T-cell (primary cell): ENCODE results near the gene STYXL1. TPM values are rescaled to one million over a fixed set of nuclear protein-coding genes. Genes with fewer than 3 reads are reported as not detected.

Experiments used
- ATAC-seq, 4 experiments: fragments of 200-7000 bp in 3 of 4; fragments of 150-1000 bp in 1 of 4; cut with Tn5 transposase; replicated peaks in 1 of 4; 1 replicate in 3 of 4; 2 replicates in 1 of 4; pipeline ENCODE4 v1.10.0; 2021; ENCODE audit warnings: moderate library complexity in 3 of 4, mild to moderate bottlenecking in 2 of 4, moderate number of reproducible peaks in 1 of 4
- CTCF ChIA-PET, 2 donors: fragments of 300-600 bp; sonication (Branson Sonifier 250); formaldehyde crosslinking; loops; one replicate each; lab custom pipeline; 2022; ENCODE audit warnings: antibody characterized with exemption in 2 of 2; lab: Charles Lee
- POLR2A ChIA-PET, 2 donors: fragments of 300-600 bp; sonication (Branson Sonifier 250); formaldehyde crosslinking; loops; one replicate each; lab custom pipeline; 2022; ENCODE audit warnings: antibody characterized with exemption in 2 of 2; lab: Charles Lee
- DNase-seq, 35 experiments: peaks; one replicate each; pipeline versions ENCODE4 v3.0.0 to v3.0.0-alpha.2; 2013 to 2023
- H3K27ac ChIP-seq: one replicate; pipeline ENCODE4 v1.5.1; 2013; ENCODE audit warnings: low read length
- H3K27me3 ChIP-seq, 2 experiments: replicated peaks in 1 of 2; 1 replicate in 1 of 2; 2 replicates in 1 of 2; pipeline versions ENCODE4 v1.6.1 to v1.7.0; 2013; ENCODE audit warnings: low read length in 1 of 2, mixed read lengths in 1 of 2; ENCODE audit not compliant: control insufficient read depth in 2 of 2, insufficient read depth in 2 of 2; ENCODE audit errors: extremely low read depth in 1 of 2
- H3K36me3 ChIP-seq, 2 donors: 1 replicate in 1 of 2; 2 replicates in 1 of 2; pipeline versions ENCODE4 v1.6.1 to v1.7.0; 2013; ENCODE audit warnings: low read length in 1 of 2; ENCODE audit not compliant: control insufficient read depth in 2 of 2, insufficient read depth in 1 of 2; ENCODE audit errors: extremely low read depth in 1 of 2
- H3K4me1 ChIP-seq, 2 experiments: 1 replicate in 1 of 2; 2 replicates in 1 of 2; pipeline versions ENCODE4 v1.6.1 to v1.7.0; 2013; ENCODE audit warnings: low read length in 2 of 2, mixed read lengths in 1 of 2; ENCODE audit not compliant: insufficient read depth in 2 of 2, control insufficient read depth in 1 of 2; ENCODE audit errors: extremely low read depth in 1 of 2
- H3K4me3 ChIP-seq, 2 donors: 1 replicate in 1 of 2; 2 replicates in 1 of 2; pipeline versions ENCODE4 v1.5.1 to v1.7.0; 2013; ENCODE audit warnings: mild to moderate bottlenecking in 2 of 2, low read length in 1 of 2, moderate library complexity in 1 of 2; ENCODE audit not compliant: control insufficient read depth in 1 of 2; ENCODE audit errors: extremely low read depth in 1 of 2
- H3K9me3 ChIP-seq: 2 replicates; pipeline ENCODE4 v1.7.0; 2013
- H3K27ac Mint-ChIP-seq, 2 donors: one replicate each; pipeline ENCODE4 v1.8.0; 2020 to 2021; ENCODE audit warnings: mild to moderate bottlenecking in 2 of 2, mixed read lengths in 2 of 2
- H3K27me3 Mint-ChIP-seq, 2 donors: one replicate each; pipeline ENCODE4 v1.8.0; 2021 to 2022; ENCODE audit warnings: mixed read lengths in 2 of 2
- H3K36me3 Mint-ChIP-seq: one replicate; pipeline ENCODE4 v1.8.0; 2021; ENCODE audit warnings: mixed read lengths
- H3K4me1 Mint-ChIP-seq, 3 donors: one replicate each; pipeline ENCODE4 v1.8.0; 2020 to 2022; ENCODE audit warnings: mixed read lengths in 3 of 3, mild to moderate bottlenecking in 1 of 3
- H3K4me3 Mint-ChIP-seq, 3 donors: one replicate each; pipeline ENCODE4 v1.8.0; 2020 to 2022; ENCODE audit warnings: mild to moderate bottlenecking in 3 of 3, mixed read lengths in 3 of 3, moderate library complexity in 3 of 3
- H3K9me3 Mint-ChIP-seq, 3 donors: one replicate each; pipeline ENCODE4 v1.8.0; 2020 to 2022; ENCODE audit warnings: mixed read lengths in 3 of 3
- WGBS: methylation state at CpG from one replicate; pipeline ENCODE4 v1.1.5; 2013; ENCODE audit warnings: missing lambda C conversion rate; ENCODE audit not compliant: insufficient coverage; 5-methylcytosine and 5-hydroxymethylcytosine counted together
- total RNA-seq, 35 experiments: library from RNA in 6 of 35; stranded (reverse) in 6 of 35; fragments of 120-200 nt in 1 of 35; gene quantifications; one replicate each; pipeline versions ENCODE4 v1.2.1 to v1.2.4 and lab custom pipeline; 2013 to 2026

The STYXL1 gene
- total RNA-seq, 5 donors from 2014 or later (not counting 1 experiment from before 2014, with no cell fraction given), result 12.9 to 21.9 (median 18.9) TPM

DNA sequence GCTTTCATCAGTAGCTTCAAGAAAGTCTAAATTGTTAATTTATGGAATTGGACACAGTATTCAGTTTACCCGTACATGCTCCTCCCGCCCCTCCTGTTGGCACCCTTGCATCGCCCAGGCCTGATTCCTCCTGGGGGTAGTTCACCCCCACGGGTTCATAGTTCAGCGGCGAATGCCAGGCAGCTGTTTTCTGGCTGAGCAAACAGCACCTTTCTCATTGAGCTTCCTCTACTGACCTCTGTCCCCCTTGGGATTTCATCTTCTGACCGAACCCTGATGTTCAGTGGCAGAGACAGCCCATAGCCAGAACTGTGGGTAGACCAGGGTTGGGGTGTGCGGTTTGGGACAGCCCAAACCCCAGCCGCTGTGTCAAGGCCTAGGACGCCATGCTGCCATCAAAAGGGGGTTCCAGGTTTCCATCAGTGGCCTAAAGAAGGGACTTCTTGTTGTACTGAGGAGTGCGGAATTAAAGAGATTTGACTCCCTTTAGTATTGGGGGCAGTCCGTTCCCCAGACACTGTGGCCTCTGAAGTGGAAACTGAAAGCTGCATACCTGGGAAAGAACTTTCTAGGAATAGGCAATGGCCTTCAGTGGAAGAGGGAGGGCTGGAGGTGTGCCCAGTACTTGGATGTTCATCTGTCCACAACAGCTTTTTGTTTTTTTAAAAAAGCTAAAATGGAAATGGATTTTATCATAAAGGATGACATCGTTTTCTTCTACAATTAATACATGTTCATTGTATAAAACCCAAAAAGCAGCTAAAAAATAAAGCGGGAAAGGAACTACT lies 19.1 kb upstream of the STYXL1 start:
- ATAC-seq, result no peak
- H3K4me1 ChIP-seq, result no peaks in the 10 kb centered on the region
- no peaks in the 10 kb centered on the region for H3K27me3 ChIP-seq
- H3K9me3 ChIP-seq, result no peaks in the 10 kb centered on the region
- Mint-ChIP-seq H3K4me1 (peaks cover 0 to 5% (median 0%) of the 10 kb centered on the region in 3 donors), H3K36me3 (peaks cover 39% of the 10 kb centered on the region), H3K4me3 (no peak overlapping the region), H3K27me3 (no peaks in the 10 kb centered on the region), H3K27ac (no peak overlapping the region), H3K9me3 (no peaks in the 10 kb centered on the region)
- POLR2A ChIA-PET, result no interaction called here
- H3K4me3 ChIP-seq, result no peak overlapping the region
- H3K27ac ChIP-seq, result no peak overlapping the region
- DNase-seq, result no peak
- CTCF ChIA-PET, result no interaction called here
- WGBS, result 97% methylated on average over 9 of the region's 14 CpGs
- peaks cover 36 to 52% of the 10 kb centered on the region in 2 donors for H3K36me3 ChIP-seq

DNA sequence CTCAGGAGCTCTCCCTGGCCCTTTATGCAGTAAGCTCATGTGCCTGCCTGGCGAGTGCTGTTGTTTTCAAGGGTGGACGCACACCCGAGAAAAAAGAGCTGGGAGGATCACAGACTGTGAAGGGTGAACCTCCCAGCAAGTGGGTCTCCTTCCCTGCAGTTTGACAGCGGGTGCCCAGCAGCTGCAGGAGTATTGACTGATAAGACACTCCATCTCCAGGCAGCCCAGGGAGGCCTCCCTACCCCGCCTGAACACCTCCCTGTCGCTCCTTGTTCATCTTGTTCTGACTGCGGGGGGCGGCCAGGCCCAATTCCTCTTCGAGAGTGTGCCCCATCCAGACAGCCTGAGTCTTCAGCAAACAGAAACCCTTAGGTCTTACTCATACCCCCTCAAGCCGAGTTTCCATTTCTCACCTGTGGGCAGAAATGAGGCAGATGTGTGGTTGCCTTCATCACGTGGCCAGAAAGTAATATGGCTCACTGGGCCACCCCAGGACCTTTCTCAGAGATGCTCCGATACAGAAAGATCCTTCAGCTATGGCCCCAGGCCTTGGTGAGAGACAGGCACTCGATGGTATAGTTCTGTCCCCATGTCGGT lies 17.3 kb upstream of the STYXL1 start:
- Mint-ChIP-seq H3K27ac (no peak overlapping the region), H3K27me3 (no peaks in the 10 kb centered on the region), H3K4me3 (no peak overlapping the region), H3K9me3 (no peaks in the 10 kb centered on the region), H3K36me3 (peaks cover 48% of the 10 kb centered on the region), H3K4me1 (peaks cover 0 to 5% (median 0%) of the 10 kb centered on the region in 3 donors)
- WGBS, result 89% methylated on average over 10 of the region's 14 CpGs
- H3K27me3 ChIP-seq, result no peaks in the 10 kb centered on the region
- no peak overlapping the region for H3K27ac ChIP-seq
- H3K4me1 ChIP-seq, result no peaks in the 10 kb centered on the region
- CTCF ChIA-PET, result no interaction called here
- no peaks in the 10 kb centered on the region for H3K9me3 ChIP-seq
- ATAC-seq (no peak), DNase-seq (no peak)
- POLR2A ChIA-PET, result no interaction called here
- peaks cover 46 to 70% of the 10 kb centered on the region in 2 donors for H3K36me3 ChIP-seq
- no peak overlapping the region for H3K4me3 ChIP-seq

DNA sequence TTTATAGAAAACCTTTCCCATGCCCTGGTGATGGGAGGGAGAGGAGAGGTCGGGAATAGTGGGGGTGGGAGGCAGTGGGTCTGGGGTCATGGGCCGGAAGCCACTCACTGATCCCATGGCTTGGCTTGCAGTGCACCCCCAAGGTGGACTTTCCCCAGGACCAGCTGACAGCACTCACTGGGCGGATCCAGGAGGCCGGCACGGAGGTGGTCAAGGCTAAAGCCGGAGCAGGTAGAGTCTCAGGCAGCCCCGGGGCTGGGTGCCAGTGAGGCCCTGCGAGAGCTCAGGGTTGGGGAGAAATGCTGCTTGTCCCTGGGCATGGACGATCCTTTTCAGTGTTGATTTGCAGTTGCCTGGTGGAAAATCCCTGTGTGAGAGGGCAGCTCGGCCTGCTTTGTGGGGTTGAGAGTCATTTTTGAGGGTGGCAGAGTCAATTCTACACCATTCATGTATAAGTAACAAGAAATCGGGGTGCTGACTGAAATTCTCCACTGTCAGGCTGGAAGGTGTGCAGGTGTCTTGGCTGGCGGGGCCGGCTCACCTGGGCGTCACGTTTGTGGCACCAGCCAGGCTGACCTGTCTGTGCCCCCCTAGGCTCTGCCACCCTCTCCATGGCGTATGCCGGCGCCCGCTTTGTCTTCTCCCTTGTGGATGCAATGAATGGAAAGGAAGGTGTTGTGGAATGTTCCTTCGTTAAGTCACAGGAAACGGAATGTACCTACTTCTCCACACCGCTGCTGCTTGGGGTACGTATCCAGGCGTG lies 16.6 kb upstream of the STYXL1 start:
- POLR2A ChIA-PET, result no interaction called here
- DNase-seq (no peak), ATAC-seq (no peak)
- peaks cover 47 to 78% of the 10 kb centered on the region in 2 donors for H3K36me3 ChIP-seq
- CTCF ChIA-PET, result no interaction called here
- peaks cover 55% of the 10 kb centered on the region for H3K36me3 Mint-ChIP-seq
- H3K27ac ChIP-seq, result no peak overlapping the region
- H3K4me3 ChIP-seq, result no peak overlapping the region
- peaks cover 0 to 5% (median 0%) of the 10 kb centered on the region in 3 donors for H3K4me1 Mint-ChIP-seq
- no peaks in the 10 kb centered on the region for H3K27me3 ChIP-seq
- no peak overlapping the region for H3K27ac Mint-ChIP-seq
- H3K4me1 ChIP-seq, result no peaks in the 10 kb centered on the region
- H3K27me3 Mint-ChIP-seq, result no peaks in the 10 kb centered on the region
- WGBS, result 97% methylated on average over 9 of the region's 24 CpGs
- no peak overlapping the region for H3K4me3 Mint-ChIP-seq
- H3K9me3 ChIP-seq, result no peaks in the 10 kb centered on the region
- no peaks in the 10 kb centered on the region for H3K9me3 Mint-ChIP-seq

DNA sequence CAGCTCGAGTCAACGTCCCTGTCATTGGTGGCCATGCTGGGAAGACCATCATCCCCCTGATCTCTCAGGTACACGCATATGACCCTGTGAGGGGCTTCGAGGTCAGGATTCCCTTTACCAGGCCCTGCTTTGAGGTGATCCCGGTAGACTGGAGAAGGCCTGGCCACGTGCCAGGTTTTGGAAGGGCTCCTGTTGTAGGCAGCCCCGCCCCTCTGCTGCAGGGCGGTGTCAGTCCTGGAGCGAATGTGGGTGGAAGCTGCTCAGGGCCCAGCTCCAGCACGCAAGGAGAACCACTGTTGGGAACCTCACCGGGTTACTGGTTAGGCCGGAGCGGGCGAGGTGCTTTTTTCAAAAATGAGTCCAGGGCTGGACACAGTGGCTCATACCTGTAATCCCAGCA lies 15.7 kb upstream of the STYXL1 start:
- ChIA-PET CTCF (no interaction called here), POLR2A (no interaction called here)
- no peaks in the 10 kb centered on the region for H3K4me1 ChIP-seq
- H3K4me1 Mint-ChIP-seq, result peaks cover 0 to 5% (median 0%) of the 10 kb centered on the region in 3 donors
- no peaks in the 10 kb centered on the region for H3K27me3 Mint-ChIP-seq
- no peak for ATAC-seq
- no peak overlapping the region for H3K27ac ChIP-seq
- H3K9me3 Mint-ChIP-seq, result no peaks in the 10 kb centered on the region
- H3K9me3 ChIP-seq, result no peaks in the 10 kb centered on the region
- H3K27ac Mint-ChIP-seq, result no peak overlapping the region
- peaks cover 62% of the 10 kb centered on the region for H3K36me3 Mint-ChIP-seq
- H3K4me3 ChIP-seq, result no peak overlapping the region
- no peaks in the 10 kb centered on the region for H3K27me3 ChIP-seq
- DNase-seq, result no peak
- 98% methylated on average over 14 of the region's 14 CpGs for WGBS
- no peak overlapping the region for H3K4me3 Mint-ChIP-seq
- peaks cover 47 to 86% of the 10 kb centered on the region in 2 donors for H3K36me3 ChIP-seq

DNA sequence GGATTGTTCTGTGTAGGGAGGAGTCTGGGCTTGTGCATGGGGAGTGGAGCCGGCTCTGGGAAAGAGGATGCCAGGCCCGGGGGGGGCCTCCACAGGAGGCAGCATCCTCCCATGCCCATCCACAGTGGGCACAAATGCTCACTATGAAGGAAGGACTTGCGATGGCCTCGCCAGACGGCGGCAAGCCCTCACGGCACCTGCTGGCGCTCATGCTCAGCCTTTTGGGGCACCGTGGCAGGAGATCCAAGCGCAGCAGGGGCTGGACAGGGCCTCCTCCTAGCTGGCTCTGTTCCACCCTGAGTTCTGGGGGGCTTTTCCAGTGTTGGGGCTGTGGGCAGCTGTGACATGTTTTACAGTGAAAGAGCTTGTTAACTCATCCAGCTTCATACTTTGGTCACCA lies 15.3 kb upstream of the STYXL1 start:
- Histone ChIP-seq H3K27me3 (no peaks in the 10 kb centered on the region), H3K9me3 (no peaks in the 10 kb centered on the region), H3K27ac (no peak overlapping the region), H3K36me3 (peaks cover 47 to 90% of the 10 kb centered on the region in 2 donors), H3K4me1 (no peaks in the 10 kb centered on the region), H3K4me3 (no peak overlapping the region)
- DNase-seq (no peak), ATAC-seq (no peak)
- ChIA-PET POLR2A (no interaction called here), CTCF (no interaction called here)
- Mint-ChIP-seq H3K27me3 (no peaks in the 10 kb centered on the region), H3K4me3 (no peak overlapping the region), H3K9me3 (no peaks in the 10 kb centered on the region), H3K36me3 (peaks cover 66% of the 10 kb centered on the region), H3K27ac (no peak overlapping the region), H3K4me1 (peaks cover 0 to 5% (median 0%) of the 10 kb centered on the region in 3 donors)
- 100% methylated on average over 7 of the region's 10 CpGs for WGBS

DNA sequence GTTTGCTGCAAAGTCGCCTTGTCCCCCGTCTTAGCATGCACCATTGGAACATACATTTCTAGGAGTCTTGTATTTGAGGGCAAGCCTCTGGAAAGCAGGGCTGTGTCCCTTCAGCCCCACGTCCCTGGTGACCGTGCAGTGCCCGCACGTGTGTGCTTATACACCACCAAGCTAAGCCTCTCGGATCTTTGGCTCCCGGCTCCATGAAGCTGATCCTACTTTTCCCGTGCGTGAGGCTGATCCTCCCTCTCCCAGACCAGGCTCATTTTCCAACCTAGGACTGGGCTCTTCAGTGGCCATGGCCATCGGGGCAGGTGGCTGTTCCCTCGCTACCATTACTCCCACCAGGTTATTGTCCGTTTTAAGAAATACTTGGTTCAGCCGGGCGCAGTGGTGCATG lies 14.5 kb upstream of the STYXL1 start:
- no peaks in the 10 kb centered on the region for H3K27me3 ChIP-seq
- H3K27ac ChIP-seq, result no peak overlapping the region
- WGBS, result 95% methylated on average over 11 of the region's 15 CpGs
- CTCF ChIA-PET, result no interaction called here
- no peaks in the 10 kb centered on the region for H3K4me1 ChIP-seq
- DNase-seq, result no peak
- no peaks in the 10 kb centered on the region for H3K9me3 Mint-ChIP-seq
- ATAC-seq, result no peak
- H3K4me3 Mint-ChIP-seq, result no peak overlapping the region
- H3K36me3 Mint-ChIP-seq, result peaks cover 73% of the 10 kb centered on the region
- peaks cover 0 to 5% (median 0%) of the 10 kb centered on the region in 3 donors for H3K4me1 Mint-ChIP-seq
- H3K27ac Mint-ChIP-seq, result no peak overlapping the region
- H3K9me3 ChIP-seq, result no peaks in the 10 kb centered on the region
- no peaks in the 10 kb centered on the region for H3K27me3 Mint-ChIP-seq
- peaks cover 51 to 97% of the 10 kb centered on the region in 2 donors for H3K36me3 ChIP-seq
- H3K4me3 ChIP-seq, result no peak overlapping the region
- POLR2A ChIA-PET, result no interaction called here
